ENCODE data around the gene NARS2. TPM values are rescaled to one million over a fixed set of nuclear protein-coding genes. Genes with fewer than 3 reads are reported as not detected.

Gene NARS2
- total RNA-seq, 1 donor from 2014 or later: 16.2 TPM

DNA sequence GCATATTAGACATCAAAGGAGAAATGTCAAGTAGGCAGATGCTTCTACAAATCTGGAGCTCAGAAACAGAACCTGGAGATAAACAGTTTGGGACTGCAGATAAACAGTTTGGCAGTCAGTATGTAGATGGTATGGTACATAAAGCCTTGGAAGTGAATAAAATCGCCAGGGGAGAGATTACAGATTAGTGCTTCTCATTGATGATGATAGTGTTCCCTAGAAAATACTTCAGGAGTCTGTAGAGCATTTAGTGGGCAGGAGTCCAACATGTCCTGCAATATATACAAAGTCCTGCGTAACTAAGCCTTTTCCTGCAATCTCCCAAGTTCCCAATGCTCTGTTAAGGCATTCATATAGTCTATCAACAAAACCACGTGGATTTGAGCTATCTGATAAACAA lies 35.2 kb downstream of the NARS2 start:
- Mint-ChIP-seq H3K27ac (ENCODE audit: unreplicated experiment) (no peak overlapping the region), H3K36me3 (ENCODE audit: low read depth, unreplicated experiment) (peaks cover 11% of the 10 kb centered on the region), H3K4me1 (ENCODE audit: unreplicated experiment) (peaks cover 7% of the 10 kb centered on the region), H3K4me3 (ENCODE audit: unreplicated experiment) (no peak overlapping the region), H3K27me3 (ENCODE audit: unreplicated experiment) (no peaks in the 10 kb centered on the region), H3K9me3 (ENCODE audit: unreplicated experiment) (no peaks in the 10 kb centered on the region)
- DNase-seq (ENCODE audit: low spot score): no peak
- no peak for TF ChIP-seq CTCF (IDR thresholded peaks at IDR 0.05; ENCODE audit: unreplicated experiment)

DNA sequence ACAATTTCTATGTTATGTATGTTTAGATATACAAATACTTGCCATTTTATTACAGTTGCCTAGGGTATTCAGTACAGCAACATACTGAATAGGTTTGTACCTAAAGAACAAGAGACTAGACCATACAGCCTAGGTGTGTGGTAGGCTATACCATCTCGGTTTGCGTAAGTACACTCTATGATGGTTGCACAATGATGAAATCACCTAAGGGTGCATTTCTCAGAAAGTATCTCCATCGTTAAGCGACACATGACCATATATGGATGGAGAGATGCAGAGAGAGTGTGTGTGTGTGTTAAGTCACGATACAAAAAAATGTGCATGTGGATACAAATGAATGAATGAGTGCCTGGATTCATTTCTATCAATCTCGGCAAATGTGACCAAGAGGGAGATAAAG lies 37.7 kb downstream of the NARS2 start:
- Mint-ChIP-seq H3K27me3 (ENCODE audit: unreplicated experiment) (no peaks in the 10 kb centered on the region), H3K36me3 (ENCODE audit: low read depth, unreplicated experiment) (peaks cover 8% of the 10 kb centered on the region), H3K4me1 (ENCODE audit: unreplicated experiment) (peaks cover 2% of the 10 kb centered on the region), H3K9me3 (ENCODE audit: unreplicated experiment) (no peaks in the 10 kb centered on the region), H3K27ac (ENCODE audit: unreplicated experiment) (no peak overlapping the region), H3K4me3 (ENCODE audit: unreplicated experiment) (no peak overlapping the region)
- no peak for DNase-seq (ENCODE audit: low spot score)
- TF ChIP-seq CTCF (IDR thresholded peaks at IDR 0.05; ENCODE audit: unreplicated experiment): no peak

DNA sequence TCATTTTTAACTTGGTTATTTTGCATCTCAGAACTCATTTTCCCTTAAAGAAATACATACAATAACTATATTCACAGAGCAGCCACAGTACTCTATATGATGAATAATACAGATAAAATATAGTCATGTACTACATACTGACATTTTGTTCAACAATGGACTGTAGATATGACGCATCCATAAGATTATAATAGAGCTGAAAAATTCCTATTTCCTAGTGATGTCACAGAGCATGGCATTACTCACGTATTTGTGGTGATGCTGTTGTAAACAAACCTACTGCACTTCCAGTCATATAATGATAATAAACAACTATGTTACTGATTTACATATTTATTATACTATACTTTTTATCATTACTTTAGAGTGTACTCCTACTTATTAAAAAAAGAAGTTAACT lies 38.7 kb downstream of the NARS2 start:
- H3K4me3 Mint-ChIP-seq (ENCODE audit: unreplicated experiment): no peak overlapping the region
- no peak overlapping the region for H3K27ac Mint-ChIP-seq (ENCODE audit: unreplicated experiment)
- TF ChIP-seq CTCF (IDR thresholded peaks at IDR 0.05; ENCODE audit: unreplicated experiment): no peak
- H3K36me3 Mint-ChIP-seq (ENCODE audit: low read depth, unreplicated experiment): peaks cover 8% of the 10 kb centered on the region
- no peaks in the 10 kb centered on the region for H3K27me3 Mint-ChIP-seq (ENCODE audit: unreplicated experiment)
- H3K4me1 Mint-ChIP-seq (ENCODE audit: unreplicated experiment): no peaks in the 10 kb centered on the region
- DNase-seq (ENCODE audit: low spot score): no peak
- no peaks in the 10 kb centered on the region for H3K9me3 Mint-ChIP-seq (ENCODE audit: unreplicated experiment)

GRCh38 chr11:78535027-78535426 lies 39.6 kb downstream of the NARS2 start:
- Mint-ChIP-seq H3K27me3 (ENCODE audit: unreplicated experiment) (no peaks in the 10 kb centered on the region), H3K4me1 (ENCODE audit: unreplicated experiment) (no peaks in the 10 kb centered on the region), H3K36me3 (ENCODE audit: low read depth, unreplicated experiment) (peaks cover 8% of the 10 kb centered on the region), H3K27ac (ENCODE audit: unreplicated experiment) (no peak overlapping the region), H3K9me3 (ENCODE audit: unreplicated experiment) (no peaks in the 10 kb centered on the region), H3K4me3 (ENCODE audit: unreplicated experiment) (no peak overlapping the region)
- no peak for DNase-seq (ENCODE audit: low spot score)
- TF ChIP-seq CTCF (IDR thresholded peaks at IDR 0.05; ENCODE audit: unreplicated experiment): no peak

DNA sequence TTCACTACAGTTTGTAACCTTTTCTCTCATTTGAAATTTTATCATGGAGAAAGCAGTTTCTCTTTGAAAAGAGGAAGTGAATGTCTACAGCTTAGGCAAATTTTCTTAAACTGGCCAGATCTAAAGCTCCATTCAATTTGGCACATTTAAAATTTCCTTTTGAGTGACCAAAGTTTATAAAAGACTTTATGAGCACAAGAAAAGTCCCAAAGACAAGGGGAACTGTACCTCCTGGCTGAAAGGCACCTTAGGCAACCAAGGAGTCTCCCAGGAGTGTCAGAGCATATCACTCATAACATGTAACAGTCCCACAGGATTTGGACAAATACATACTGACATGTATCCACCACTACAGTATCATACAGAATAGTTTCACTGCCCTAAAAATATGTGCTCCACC lies 41.3 kb downstream of the NARS2 start:
- Mint-ChIP-seq H3K4me1 (ENCODE audit: unreplicated experiment) (no peaks in the 10 kb centered on the region), H3K36me3 (ENCODE audit: low read depth, unreplicated experiment) (peaks cover 7% of the 10 kb centered on the region), H3K27me3 (ENCODE audit: unreplicated experiment) (no peaks in the 10 kb centered on the region), H3K4me3 (ENCODE audit: unreplicated experiment) (no peak overlapping the region), H3K27ac (ENCODE audit: unreplicated experiment) (no peak overlapping the region), H3K9me3 (ENCODE audit: unreplicated experiment) (no peaks in the 10 kb centered on the region)
- DNase-seq (ENCODE audit: low spot score): no peak
- no peak for TF ChIP-seq CTCF (IDR thresholded peaks at IDR 0.05; ENCODE audit: unreplicated experiment)

Measured in endothelial cell (in vitro differentiated cells).